Esophagus squamous epithelium (tissue), 5 donors: Measurements from ENCODE around the gene AGBL2. TPM values are rescaled to one million over a fixed set of nuclear protein-coding genes. Genes with fewer than 3 reads are reported as not detected.

Source experiments
- DNase-seq: peaks from one replicate; lab custom pipeline; 2025; lab: John Stamatoyannopoulos, UW
- H3K27ac ChIP-seq, 4 donors: fragments of 200-600 bp; sonication (generic); one replicate each; pipeline ENCODE4 v1.5.1; 2016 to 2019; ENCODE audit warnings: mild to moderate bottlenecking in 1 of 4
- H3K27me3 ChIP-seq, 4 donors: fragments of 200-600 bp; sonication (generic); 1 replicate in 3 of 4; 2 replicates in 1 of 4; pipeline versions ENCODE4 v1.5.1 to v1.6.0; 2017 to 2021; ENCODE audit warnings: antibody characterized with exemption in 1 of 4
- H3K36me3 ChIP-seq, 3 donors: fragments of 200-600 bp; sonication (generic); one replicate each; pipeline ENCODE4 v1.5.1; 2016 to 2019
- H3K4me1 ChIP-seq, 3 donors: fragments of 200-600 bp; sonication (generic); one replicate each; pipeline ENCODE4 v1.5.1; 2017 to 2019
- H3K4me3 ChIP-seq, 4 donors: fragments of 200-600 bp; sonication (generic); 1 replicate in 3 of 4; 2 replicates in 1 of 4; pipeline ENCODE4 v1.5.1; 2016 to 2019; ENCODE audit warnings: mild to moderate bottlenecking in 2 of 4, moderate library complexity in 1 of 4
- H3K9me3 ChIP-seq, 3 donors: fragments of 200-600 bp; sonication (generic); one replicate each; pipeline ENCODE4 v1.5.1; 2016 to 2019
- POLR2A ChIP-seq, 4 donors: fragments of 450-650 bp; IDR thresholded peaks; one replicate each; pipeline ENCODE4 v1.6.1; 2017; ENCODE audit warnings: antibody characterized with exemption in 4 of 4, mild to moderate bottlenecking in 4 of 4, moderate library complexity in 3 of 4
- WGBS, 2 donors: methylation state at CpG; one replicate each; pipeline ENCODE4 v1.1.5; 2018; 5-methylcytosine and 5-hydroxymethylcytosine counted together
- intact Hi-C: fragments of 100-400 bp; cut with DNase I; formaldehyde crosslinking; loops from one replicate; pipeline ENCODE4 v1.15.0; 2022
- total RNA-seq, 4 donors: library from RNA; depleted of rRNA; stranded (reverse); fragments of >200 nt; gene quantifications; one replicate each; pipeline ENCODE4 v1.1.0, GENCODE V29; 2016
- TF ChIP-seq, protein P1 (sequence below), 6 experiments: fragments of 450-650 bp in 4 of 6; fragments of 200-600 bp in 2 of 6; sonication (generic) in 2 of 6; IDR thresholded peaks; one replicate each; pipeline ENCODE4 v1.5.1; 2016 to 2019; ENCODE audit warnings: antibody characterized with exemption in 6 of 6, mild to moderate bottlenecking in 4 of 6, moderate library complexity in 4 of 6
- donor health status: DM: yes; HTN: yes; CAD: no.

The AGBL2 gene
- total RNA-seq, 4 donors from 2014 or later: 0.35 to 0.76 (median 0.57) TPM; not detected in 1

DNA sequence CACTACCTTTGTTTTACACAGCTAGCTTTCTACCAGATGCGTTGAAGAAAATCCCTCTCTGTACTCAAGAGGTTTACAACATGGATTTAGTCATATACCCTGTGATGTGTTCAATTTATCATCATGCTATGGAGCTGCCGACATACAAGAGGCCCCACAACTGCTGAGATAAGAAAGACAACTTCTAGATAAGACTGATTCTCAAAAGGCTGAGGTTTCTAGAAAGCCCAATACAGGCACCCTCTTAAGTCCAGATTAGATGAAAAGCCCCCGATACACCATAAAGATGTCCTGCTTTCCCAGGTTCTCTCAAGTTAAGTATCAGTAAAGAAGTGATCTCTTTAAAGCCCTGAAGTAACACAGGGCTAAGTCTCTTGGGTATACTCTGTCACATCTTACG lies 87.1 kb downstream of the AGBL2 start:
- no peak for DNase-seq
- no peaks in the 10 kb centered on the region for H3K9me3 ChIP-seq
- no peaks in the 10 kb centered on the region for H3K4me1 ChIP-seq
- H3K4me3 ChIP-seq: no peak overlapping the region
- intact Hi-C loops: no loop called here
- no peak overlapping the region for H3K27ac ChIP-seq
- WGBS, 2 donors: 89 to 94% methylated on average over 4 of the region's 4 CpGs
- no peaks in the 10 kb centered on the region for H3K27me3 ChIP-seq
- peaks cover 0 to 100% (median 25%) of the 10 kb centered on the region in 3 donors for H3K36me3 ChIP-seq
- TF ChIP-seq POLR2A (IDR thresholded peaks at IDR 0.05): no peak
- TF ChIP-seq, protein P1, sequence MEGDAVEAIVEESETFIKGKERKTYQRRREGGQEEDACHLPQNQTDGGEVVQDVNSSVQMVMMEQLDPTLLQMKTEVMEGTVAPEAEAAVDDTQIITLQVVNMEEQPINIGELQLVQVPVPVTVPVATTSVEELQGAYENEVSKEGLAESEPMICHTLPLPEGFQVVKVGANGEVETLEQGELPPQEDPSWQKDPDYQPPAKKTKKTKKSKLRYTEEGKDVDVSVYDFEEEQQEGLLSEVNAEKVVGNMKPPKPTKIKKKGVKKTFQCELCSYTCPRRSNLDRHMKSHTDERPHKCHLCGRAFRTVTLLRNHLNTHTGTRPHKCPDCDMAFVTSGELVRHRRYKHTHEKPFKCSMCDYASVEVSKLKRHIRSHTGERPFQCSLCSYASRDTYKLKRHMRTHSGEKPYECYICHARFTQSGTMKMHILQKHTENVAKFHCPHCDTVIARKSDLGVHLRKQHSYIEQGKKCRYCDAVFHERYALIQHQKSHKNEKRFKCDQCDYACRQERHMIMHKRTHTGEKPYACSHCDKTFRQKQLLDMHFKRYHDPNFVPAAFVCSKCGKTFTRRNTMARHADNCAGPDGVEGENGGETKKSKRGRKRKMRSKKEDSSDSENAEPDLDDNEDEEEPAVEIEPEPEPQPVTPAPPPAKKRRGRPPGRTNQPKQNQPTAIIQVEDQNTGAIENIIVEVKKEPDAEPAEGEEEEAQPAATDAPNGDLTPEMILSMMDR (IDR thresholded peaks at IDR 0.05): no peak

DNA sequence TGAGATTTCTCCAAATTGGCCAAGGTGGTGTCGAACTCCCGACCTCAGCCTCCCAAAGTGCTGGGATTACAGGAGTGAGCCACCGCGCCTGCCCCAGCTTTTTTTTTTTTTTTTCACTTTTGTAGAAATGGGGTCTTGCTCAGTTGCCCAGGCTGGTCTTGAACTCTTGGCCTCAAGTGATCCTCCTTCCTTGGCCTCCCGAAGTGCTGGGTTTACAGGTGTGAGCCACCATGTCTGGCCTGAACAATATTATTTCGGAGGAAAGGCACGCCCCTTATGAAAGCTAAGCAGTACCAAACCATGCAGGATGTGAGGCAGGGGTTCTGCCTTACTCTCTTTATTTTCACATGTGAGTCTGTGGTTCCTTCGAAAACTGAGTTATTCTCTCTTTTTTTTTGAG lies 88.9 kb downstream of the AGBL2 start:
- Histone ChIP-seq H3K36me3 (peaks cover 9 to 100% (median 33%) of the 10 kb centered on the region in 3 donors), H3K9me3 (no peaks in the 10 kb centered on the region), H3K27ac (no peak overlapping the region), H3K4me3 (no peak overlapping the region), H3K4me1 (no peaks in the 10 kb centered on the region), H3K27me3 (no peaks in the 10 kb centered on the region)
- intact Hi-C loops: no loop called here
- 91 to 100% methylated on average over 5 to 8 of the region's 8 CpGs for WGBS, 2 donors
- TF ChIP-seq, protein P1 (IDR thresholded peaks at IDR 0.05): no peak
- TF ChIP-seq POLR2A (IDR thresholded peaks at IDR 0.05): no peak
- DNase-seq: no peak

DNA sequence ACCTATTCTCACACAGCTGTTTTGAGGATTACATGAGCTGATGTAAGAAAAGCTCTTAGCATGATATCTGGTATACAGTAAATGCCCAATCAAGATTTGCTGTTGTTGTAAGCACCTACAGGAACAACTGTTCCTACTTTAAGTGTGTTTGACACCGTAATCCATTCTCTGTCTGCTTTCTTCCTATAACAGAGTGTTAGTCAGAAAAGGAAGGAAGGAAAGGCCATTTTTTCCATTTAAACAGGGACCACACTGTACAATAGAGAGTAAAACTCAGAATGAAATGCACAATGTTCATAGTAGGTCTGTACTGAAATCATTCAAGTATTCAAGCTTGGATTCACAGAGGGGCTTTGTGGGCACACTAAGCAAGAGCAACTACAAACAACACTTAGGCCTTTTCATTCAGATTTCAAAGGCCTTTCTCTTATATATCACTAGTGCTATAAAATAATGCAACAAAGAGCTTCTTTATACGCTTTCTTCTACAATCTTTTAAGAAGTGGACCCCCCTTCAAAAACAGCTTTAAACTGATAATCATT lies 94.3 kb downstream of the AGBL2 start:
- Histone ChIP-seq H3K9me3 (no peaks in the 10 kb centered on the region), H3K4me1 (peaks cover 0 to 8% (median 0%) of the 10 kb centered on the region in 3 donors), H3K27me3 (no peaks in the 10 kb centered on the region), H3K4me3 (no peak overlapping the region), H3K27ac (no peak overlapping the region), H3K36me3 (peaks cover 7 to 100% (median 9%) of the 10 kb centered on the region in 3 donors)
- intact Hi-C loops: no loop called here
- 79 to 97% methylated on average over 2 of the region's 2 CpGs for WGBS, 2 donors
- TF ChIP-seq, protein P1 (IDR thresholded peaks at IDR 0.05): no peak
- no peak for TF ChIP-seq POLR2A (IDR thresholded peaks at IDR 0.05)
- DNase-seq: no peak

DNA sequence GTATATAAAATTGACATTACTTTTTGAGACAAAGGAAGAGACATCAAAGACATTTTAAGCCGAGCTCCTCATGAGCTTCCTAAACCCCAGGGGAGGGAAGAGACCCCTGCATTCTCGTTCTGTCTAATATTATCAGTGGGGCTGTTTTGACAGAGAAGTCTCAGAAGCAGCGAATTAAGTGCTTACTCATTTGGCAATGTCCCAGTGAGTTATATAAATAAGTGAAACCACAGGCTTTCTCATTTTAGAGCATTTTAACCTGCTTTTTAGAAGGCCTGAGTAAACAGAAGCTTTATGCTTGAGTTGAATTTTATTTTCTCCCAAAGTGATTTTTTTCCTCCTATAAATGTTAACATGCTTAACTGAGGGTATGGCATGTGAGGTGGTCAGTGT lies 97.8 kb downstream of the AGBL2 start:
- H3K27me3 ChIP-seq: no peaks in the 10 kb centered on the region
- no peak overlapping the region for H3K27ac ChIP-seq
- H3K4me3 ChIP-seq: no peak overlapping the region
- 26 to 33% methylated on average over 3 of the region's 3 CpGs for WGBS, 2 donors
- intact Hi-C loops: no loop called here
- H3K9me3 ChIP-seq: no peaks in the 10 kb centered on the region
- TF ChIP-seq, protein P1 (IDR thresholded peaks at IDR 0.05): no peak
- no peak for TF ChIP-seq POLR2A (IDR thresholded peaks at IDR 0.05)
- no peak for DNase-seq
- H3K36me3 ChIP-seq: peaks cover 7 to 67% (median 9%) of the 10 kb centered on the region in 3 donors
- H3K4me1 ChIP-seq: peaks cover 0 to 8% (median 0%) of the 10 kb centered on the region in 3 donors

DNA sequence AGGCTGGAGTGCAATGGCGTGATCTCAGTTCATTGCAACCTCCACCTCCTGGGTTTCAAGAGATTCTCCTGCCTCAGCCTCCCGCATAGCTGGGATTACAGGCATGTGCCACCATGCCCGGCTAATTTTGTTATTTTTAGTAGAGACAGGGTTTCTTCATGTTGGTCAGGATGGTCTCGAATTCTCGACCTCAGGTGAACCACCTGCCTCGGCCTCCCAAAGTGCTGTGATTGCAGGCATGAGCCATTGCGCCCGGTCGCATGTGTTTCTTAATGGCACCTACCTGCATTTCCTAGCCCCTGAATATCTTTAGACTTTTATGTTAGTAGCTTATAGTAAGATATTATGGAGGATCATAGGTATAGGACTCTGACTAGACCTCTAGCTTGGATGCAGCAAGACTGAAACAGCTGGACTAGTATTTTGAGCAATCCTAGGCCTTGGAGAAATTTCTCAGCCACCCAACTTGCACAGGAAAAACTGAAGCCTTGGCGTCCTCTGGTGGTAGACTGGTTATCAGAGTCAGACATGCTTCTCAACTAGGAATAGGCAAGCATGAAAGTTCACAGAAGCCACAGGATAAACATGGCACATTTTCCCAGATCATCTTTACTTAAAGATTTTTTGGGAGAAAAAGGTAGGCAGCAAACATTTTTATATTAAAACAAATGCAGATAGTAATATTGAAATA lies 98.3 kb downstream of the AGBL2 start:
- intact Hi-C loops: no loop called here
- Histone ChIP-seq H3K9me3 (no peaks in the 10 kb centered on the region), H3K4me3 (no peak overlapping the region), H3K4me1 (peaks cover 0 to 8% (median 0%) of the 10 kb centered on the region in 3 donors), H3K36me3 (peaks cover 5 to 62% (median 5%) of the 10 kb centered on the region in 3 donors), H3K27me3 (no peaks in the 10 kb centered on the region), H3K27ac (no peak overlapping the region)
- TF ChIP-seq, protein P1 (IDR thresholded peaks at IDR 0.05): peak; percentile 25 to 64 (median 48)
- TF ChIP-seq POLR2A (IDR thresholded peaks at IDR 0.05): no peak
- WGBS, 2 donors: 85 to 86% methylated on average over 10 of the region's 10 CpGs
- DNase-seq: no peak
